GM23338 (cell line): ENCODE data around the gene TENT5A. TPM values are rescaled to one million over a fixed set of nuclear protein-coding genes. Genes with fewer than 3 reads are reported as not detected.
A peak's percentile ranks its signal among the peaks of the same experiment; 100 is the strongest.

Experiments
- ATAC-seq: fragments of 200-7000 bp; cut with Tn5 transposase; 3 replicates; pipeline ENCODE4 v1.9.1; 2020
- DNase-seq: peaks from one replicate; pipeline ENCODE4 v3.0.0-alpha.2; 2015; ENCODE audit warnings: low spot score
- H2AFZ ChIP-seq: fragments of 200-600 bp; sonication (generic); 2 replicates; pipeline ENCODE4 v1.8.0; 2016; ENCODE audit warnings: antibody characterized with exemption, mild to moderate bottlenecking, moderate library complexity
- H3F3A ChIP-seq: fragments of 200-600 bp; sonication (generic); replicated peaks from 2 replicates; pipeline ENCODE4 v1.8.0; 2017; ENCODE audit warnings: antibody characterized with exemption, mixed run types, low read depth
- H3K27ac ChIP-seq: fragments of 200-600 bp; sonication (generic); 2 replicates; pipeline ENCODE4 v1.6.1; 2016; ENCODE audit warnings: low read depth
- H3K27me3 ChIP-seq: fragments of 200-600 bp; sonication (generic); 2 replicates; pipeline ENCODE4 v1.8.0; 2016; ENCODE audit warnings: mild to moderate bottlenecking, mixed run types, moderate library complexity; ENCODE audit not compliant: insufficient read depth
- H3K36me3 ChIP-seq: fragments of 200-600 bp; sonication (generic); 2 replicates; pipeline ENCODE4 v1.8.0; 2016; ENCODE audit warnings: mild to moderate bottlenecking; ENCODE audit not compliant: insufficient read depth
- H3K4me1 ChIP-seq: fragments of 200-600 bp; sonication (generic); 2 replicates; pipeline ENCODE4 v1.8.0; 2016; ENCODE audit warnings: mild to moderate bottlenecking, moderate library complexity; ENCODE audit not compliant: insufficient read depth
- H3K4me2 ChIP-seq: fragments of 200-600 bp; sonication (generic); 2 replicates; pipeline ENCODE4 v1.7.1; 2017; ENCODE audit warnings: mixed run types
- H3K4me3 ChIP-seq: fragments of 200-600 bp; sonication (generic); 2 replicates; pipeline ENCODE4 v1.6.1; 2016; ENCODE audit warnings: mixed run types
- H3K79me2 ChIP-seq: fragments of 200-600 bp; sonication (generic); replicated peaks from 2 replicates; pipeline ENCODE4 v1.8.0; 2017; ENCODE audit warnings: mild to moderate bottlenecking; ENCODE audit not compliant: insufficient read depth
- H3K9me2 ChIP-seq: fragments of 200-600 bp; sonication (generic); 2 replicates; pipeline ENCODE4 v1.8.0; 2017; ENCODE audit not compliant: insufficient read depth
- H4K20me1 ChIP-seq: fragments of 200-600 bp; sonication (generic); replicated peaks from 2 replicates; pipeline ENCODE4 v1.8.0; 2017; ENCODE audit warnings: mild to moderate bottlenecking; ENCODE audit not compliant: insufficient read depth
- H3K27ac Mint-ChIP-seq: 2 replicates; pipeline ENCODE4 v1.8.0; 2020; ENCODE audit warnings: inconsistent platforms, mild to moderate bottlenecking, moderate library complexity, mixed read lengths
- H3K27me3 Mint-ChIP-seq: 3 replicates; pipeline ENCODE4 v1.8.0; 2022; ENCODE audit warnings: low read depth, mild to moderate bottlenecking, moderate library complexity, mixed read lengths, inconsistent platforms; ENCODE audit not compliant: insufficient read depth, poor library complexity
- H3K36me3 Mint-ChIP-seq: 3 replicates; pipeline ENCODE4 v1.8.0; 2021; ENCODE audit warnings: low read depth, mild to moderate bottlenecking, inconsistent platforms, moderate library complexity, mixed read lengths
- H3K4me1 Mint-ChIP-seq: 3 replicates; pipeline ENCODE4 v1.8.0; 2020; ENCODE audit warnings: mild to moderate bottlenecking, inconsistent platforms, mixed read lengths
- H3K4me3 Mint-ChIP-seq: 3 replicates; pipeline ENCODE4 v1.8.0; 2021; ENCODE audit warnings: moderate library complexity, mild to moderate bottlenecking, inconsistent platforms, mixed read lengths
- H3K9me3 Mint-ChIP-seq: 3 replicates; pipeline ENCODE4 v1.8.0; 2020; ENCODE audit warnings: moderate library complexity, mild to moderate bottlenecking, inconsistent platforms, mixed read lengths
- CREB1 ChIP-seq: fragments of 250-450 bp; sonication (Bioruptor Pico); IDR thresholded peaks from 2 replicates; pipeline ENCODE4 v1.5.0; 2020; ENCODE audit warnings: low read depth, mild to moderate bottlenecking, moderate library complexity
- CTCF ChIP-seq, 2 experiments: fragments of 200-600 bp in 1 of 2; sonication (generic) in 1 of 2; conservative IDR thresholded peaks; 2 replicates each; pipeline versions ENCODE4 v1.5.1 to v1.6.1; 2016 to 2017; ENCODE audit warnings: antibody characterized with exemption in 2 of 2, low read depth in 2 of 2, mild to moderate bottlenecking in 2 of 2, moderate library complexity in 1 of 2
- ETS1 ChIP-seq: IDR thresholded peaks from 2 replicates; pipeline ENCODE4 v1.6.1; 2016; ENCODE audit warnings: antibody characterized with exemption
- EZH2 ChIP-seq: fragments of 200-600 bp; sonication (generic); IDR thresholded peaks from one replicate; pipeline ENCODE4 v1.8.0; 2017; ENCODE audit warnings: antibody characterized with exemption, mild to moderate bottlenecking, low read depth; ENCODE audit not compliant: unreplicated experiment
- JUNB ChIP-seq: IDR thresholded peaks from one replicate; pipeline ENCODE4 v1.6.1; 2016; ENCODE audit warnings: antibody characterized with exemption; ENCODE audit not compliant: unreplicated experiment
- NANOG ChIP-seq: IDR thresholded peaks from 2 replicates; pipeline ENCODE4 v1.6.1; 2016; ENCODE audit warnings: antibody characterized with exemption, borderline replicate concordance
- ZNF462 ChIP-seq: fragments of 250-450 bp; sonication (Bioruptor Pico); IDR thresholded peaks from 2 replicates; pipeline ENCODE4 v1.5.0; 2020; ENCODE audit warnings: mild to moderate bottlenecking, moderate library complexity
- polyA plus RNA-seq: library from polyadenylated mRNA; unstranded; fragments of >200 nt; fragmentation: Nextera tagmentation; extraction: Ambion mirVana; gene quantifications from 2 replicates; pipeline ENCODE4 v1.2.1, GENCODE V29; 2016
- total RNA-seq: library from RNA; depleted of rRNA; stranded (reverse); fragments of >200 nt; shearing (Covaris generic); gene quantifications from 2 replicates; pipeline ENCODE4 v1.2.3, GENCODE V29; 2014

Gene TENT5A
- total and polyA plus RNA-seq, 2 experiments from 2014 or later = 3.8 to 4.7 TPM

GRCh38 chr6:81770381-81770780 is 17.9 kb upstream of the TENT5A start:
- H3K4me2 ChIP-seq = no peak overlapping the region
- H3K27ac Mint-ChIP-seq = no peak overlapping the region
- no peak for ATAC-seq
- H4K20me1 ChIP-seq = no peaks in the 10 kb centered on the region
- H3F3A ChIP-seq = no peaks in the 10 kb centered on the region
- no peaks in the 10 kb centered on the region for H3K36me3 ChIP-seq
- no peaks in the 10 kb centered on the region for H3K27me3 Mint-ChIP-seq
- no peak for DNase-seq
- H3K27ac ChIP-seq = no peak overlapping the region
- no peaks in the 10 kb centered on the region for H3K27me3 ChIP-seq
- H3K4me1 Mint-ChIP-seq = peaks cover 12% of the 10 kb centered on the region; the same call in 2 of the 3 replicates
- no peak overlapping the region for H2AFZ ChIP-seq
- peaks cover 18% of the 10 kb centered on the region for H3K4me1 ChIP-seq
- no peaks in the 10 kb centered on the region for H3K36me3 Mint-ChIP-seq
- TF ChIP-seq NANOG = no peak
- TF ChIP-seq CTCF (conservative IDR thresholded peaks at IDR 0.05; ENCODE audit: low read depth in 2 of 2) = no peak
- TF ChIP-seq CREB1 = no peak
- no peak for TF ChIP-seq ETS1
- no peak for TF ChIP-seq EZH2
- H3K4me3 ChIP-seq = no peak overlapping the region
- no peaks in the 10 kb centered on the region for H3K9me3 Mint-ChIP-seq
- no peak overlapping the region for H3K4me3 Mint-ChIP-seq
- H3K9me2 ChIP-seq = no peaks in the 10 kb centered on the region
- H3K79me2 ChIP-seq = no peaks in the 10 kb centered on the region

GRCh38 chr6:81769824-81770223 is 17.3 kb upstream of the TENT5A start:
- H3K27me3 Mint-ChIP-seq = no peaks in the 10 kb centered on the region
- no peaks in the 10 kb centered on the region for H3K36me3 ChIP-seq
- no peak for TF ChIP-seq ETS1
- no peak for TF ChIP-seq CREB1
- no peak for TF ChIP-seq ZNF462
- TF ChIP-seq JUNB = no peak
- H3K4me1 ChIP-seq = peaks cover 18% of the 10 kb centered on the region
- H3K79me2 ChIP-seq = no peaks in the 10 kb centered on the region
- peak overlapping the region; percentile 59; the same call in 1 of the 2 replicates for H3K4me2 ChIP-seq
- DNase-seq (peak; percentile 49), ATAC-seq (peak; percentile 86)
- H4K20me1 ChIP-seq = no peaks in the 10 kb centered on the region
- H3K27ac ChIP-seq = no peak overlapping the region
- 0 out of 2 replicates have a peak overlapping the region, but pooled peaks have one; percentile 78 for H3K27ac Mint-ChIP-seq
- H3K36me3 Mint-ChIP-seq = no peaks in the 10 kb centered on the region
- no peaks in the 10 kb centered on the region; the same call in 2 of the 3 replicates for H3K9me3 Mint-ChIP-seq
- H3K4me3 Mint-ChIP-seq = no peak overlapping the region
- H3K27me3 ChIP-seq = no peaks in the 10 kb centered on the region
- H3F3A ChIP-seq = no peaks in the 10 kb centered on the region
- H3K9me2 ChIP-seq = no peaks in the 10 kb centered on the region; the same call in 1 of the 2 replicates
- H3K4me1 Mint-ChIP-seq = peaks cover 12% of the 10 kb centered on the region; the same call in 2 of the 3 replicates
- H3K4me3 ChIP-seq = no peak overlapping the region
- peak overlapping the region; percentile 29; the same call in 1 of the 2 replicates for H2AFZ ChIP-seq
